Urinary bladder (tissue), 4 donors: ENCODE data around the gene TMSB15B. TPM values are rescaled to one million over a fixed set of nuclear protein-coding genes. Genes with fewer than 3 reads are reported as not detected.
"Not testable (repeated sequence)": the region's sequence is repeated elsewhere in the genome, so short reads cannot be mapped to it uniquely, and the experiment has no call there.

Experiments
- DNase-seq: peaks from one replicate; pipeline ENCODE4 v3.0.0-alpha.2; 2015; ENCODE audit errors: extremely low spot score
- H3K27ac ChIP-seq: one replicate; pipeline ENCODE4 v1.5.1; 2013; ENCODE audit warnings: low read depth, mild to moderate bottlenecking, moderate library complexity
- H3K36me3 ChIP-seq: one replicate; pipeline ENCODE4 v1.6.1; 2013; ENCODE audit warnings: mild to moderate bottlenecking, moderate library complexity; ENCODE audit not compliant: insufficient read depth
- H3K4me1 ChIP-seq: one replicate; pipeline ENCODE4 v1.6.1; 2013; ENCODE audit warnings: mild to moderate bottlenecking, moderate library complexity; ENCODE audit not compliant: insufficient read depth
- H3K4me3 ChIP-seq: one replicate; pipeline ENCODE4 v1.5.1; 2013; ENCODE audit warnings: low read depth, low read length
- WGBS: extraction: QIAGEN DNeasy Blood & Tissue Kit; methylation state at CpG from one replicate; pipeline ENCODE4 v1.1.7; 2013; 5-methylcytosine and 5-hydroxymethylcytosine counted together
- polyA plus RNA-seq: library from polyadenylated mRNA; stranded (reverse); fragments of 200-250 nt; gene quantifications from one replicate; pipeline ENCODE4 v1.2.3, GENCODE V29; 2013
- total RNA-seq: library from RNA; depleted of rRNA; stranded (reverse); fragments of >200 nt; gene quantifications from one replicate; pipeline ENCODE4 v1.2.3, GENCODE V29; 2014
- donor health status: healthy with polysubstance abuse.
- donor health status: healthy.

TMSB15B gene
- total and polyA plus RNA-seq, 2 donors = 9.3 to 18.6 TPM

DNA sequence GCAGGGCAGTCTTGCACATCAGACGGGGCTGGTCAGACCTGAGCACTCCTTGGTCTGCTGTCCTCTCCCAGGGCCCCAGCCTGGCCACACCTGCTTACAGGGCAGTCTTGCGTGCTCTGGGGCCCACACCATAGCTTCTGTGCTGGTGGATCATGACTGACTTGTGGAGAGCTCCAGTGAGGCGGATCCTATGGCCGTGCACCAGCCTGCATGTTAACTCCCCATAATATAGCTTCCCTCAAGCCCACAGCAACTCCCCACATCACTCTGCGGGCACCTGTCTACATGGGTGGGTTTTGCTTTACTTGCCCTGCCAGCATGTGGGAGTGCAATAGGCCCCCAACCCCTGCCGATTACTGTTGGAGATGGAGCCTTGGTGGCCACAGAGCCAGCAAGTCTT, 8.2 kb upstream of the TMSB15B start:
- no peaks in the 10 kb centered on the region for H3K4me1 ChIP-seq
- no peak for DNase-seq
- H3K4me3 ChIP-seq = no peak overlapping the region
- no peak overlapping the region for H3K27ac ChIP-seq
- WGBS = 97% methylated on average over 6 of the region's 6 CpGs
- H3K36me3 ChIP-seq = no peaks in the 10 kb centered on the region

DNA sequence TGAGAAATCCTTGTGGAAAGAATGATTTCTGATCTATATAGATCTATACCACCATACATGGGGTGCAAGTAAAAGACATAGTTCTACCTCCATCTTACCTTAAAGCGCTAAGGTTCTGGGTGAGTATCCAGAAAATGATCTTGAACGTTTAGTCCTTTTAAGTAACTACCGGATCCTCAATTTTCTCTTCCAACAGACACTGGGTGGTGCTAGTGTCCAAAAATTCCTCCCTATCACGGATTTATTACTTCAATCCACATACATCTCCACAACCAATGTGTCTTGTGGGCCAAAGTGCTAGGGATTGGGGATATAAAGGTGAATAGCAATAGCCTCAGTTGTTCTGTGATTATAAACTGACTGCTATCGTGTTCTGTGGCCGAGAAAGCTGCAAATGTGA, 1.8 kb upstream of the TMSB15B start:
- not testable (repeated sequence) for DNase-seq, H3K27ac ChIP-seq, H3K36me3 ChIP-seq, H3K4me1 ChIP-seq, H3K4me3 ChIP-seq
- WGBS = no CpG with 5 or more reads among the region's 6 CpGs

DNA sequence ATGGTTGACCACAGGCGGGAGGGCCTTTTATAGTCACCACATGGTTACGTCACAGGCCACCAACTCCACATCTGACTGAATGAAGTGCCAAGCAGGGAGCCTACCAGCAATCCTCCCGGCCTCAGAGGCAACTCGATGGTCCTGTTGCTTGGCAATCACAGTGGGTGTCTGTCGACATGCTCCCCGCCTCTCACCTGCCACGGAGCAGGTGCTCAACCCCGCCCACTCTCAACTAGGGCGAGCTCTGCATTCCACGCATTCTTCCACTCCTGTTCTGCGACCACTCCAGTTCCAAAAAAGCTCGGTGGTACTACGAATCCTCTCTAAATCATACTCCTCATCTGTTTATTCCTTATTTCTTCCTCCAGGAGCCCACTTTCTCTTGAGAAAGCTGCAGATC, 21.1 kb downstream of the TMSB15B start:
- H3K27ac ChIP-seq, DNase-seq: not testable (repeated sequence)

GRCh38 chrX:103999234-103999633, 36.8 kb downstream of the TMSB15B start:
- Histone ChIP-seq H3K36me3 (no peaks in the 10 kb centered on the region), H3K4me1 (no peaks in the 10 kb centered on the region), H3K4me3 (no peak overlapping the region), H3K27ac (no peak overlapping the region)
- WGBS = 56% methylated on average over 5 of the region's 5 CpGs
- DNase-seq = no peak

More for the DNA sequence above, 21.1 kb downstream of the TMSB15B start:
- not testable (repeated sequence) for H3K4me1 ChIP-seq, H3K4me3 ChIP-seq, H3K36me3 ChIP-seq
- no CpG with 5 or more reads among the region's 13 CpGs for WGBS

GRCh38 chrX:104008831-104009230, 46.4 kb downstream of the TMSB15B start:
- H3K4me3 ChIP-seq = no peak overlapping the region
- no peak overlapping the region for H3K27ac ChIP-seq
- no peaks in the 10 kb centered on the region for H3K36me3 ChIP-seq
- DNase-seq = no peak
- no peaks in the 10 kb centered on the region for H3K4me1 ChIP-seq
- 72% methylated on average over 5 of the region's 5 CpGs for WGBS

- DNase-seq = no peak
- Histone ChIP-seq H3K4me3 (no peak overlapping the region), H3K27ac (no peak overlapping the region), H3K4me1 (no peaks in the 10 kb centered on the region), H3K36me3 (no peaks in the 10 kb centered on the region)
- 96% methylated on average over 24 of the region's 24 CpGs for WGBS
These were observed 50.7 kb downstream of the TMSB15B start for GRCh38 chrX:104013158-104013557.

- no peak for DNase-seq
- 90% methylated on average over 20 of the region's 20 CpGs for WGBS
These were observed 51.2 kb downstream of the TMSB15B start, which contains the start of gene H2BW1 for GRCh38 chrX:104013606-104014005. TSS of gene H2BW1 (minus strand) at chrX:104013708. CDS start at chrX:104013576, 132 bp downstream.

DNA sequence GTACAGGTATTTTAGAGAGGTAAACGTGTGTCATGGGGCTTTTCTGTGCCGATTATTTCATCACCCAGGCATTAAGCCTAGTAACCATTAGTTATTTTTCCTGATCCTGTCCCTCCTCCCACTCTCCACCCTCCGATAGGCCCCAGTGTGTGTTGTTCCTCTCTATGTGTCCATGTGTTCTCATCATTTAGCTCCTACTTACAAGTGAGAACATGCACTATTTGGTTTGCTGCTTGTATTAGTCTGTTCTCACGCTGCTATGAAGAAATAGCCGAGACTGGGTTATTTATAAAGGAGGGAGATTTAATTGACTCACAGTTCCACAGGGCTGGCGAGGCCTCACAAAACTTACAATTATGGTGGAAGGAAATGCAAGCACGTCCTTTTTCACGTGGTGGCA, 53.1 kb downstream of the TMSB15B start:
- not testable (repeated sequence) for H3K4me1 ChIP-seq, H3K36me3 ChIP-seq, H3K4me3 ChIP-seq, DNase-seq, H3K27ac ChIP-seq
- WGBS = 69% methylated on average over 8 of the region's 8 CpGs

More at GRCh38 chrX:104013606-104014005, 51.2 kb downstream of the TMSB15B start, which contains the start of gene H2BW1:
- Histone ChIP-seq H3K4me3 (no peak within 1 kb of the TSS), H3K27ac (no peak within 1 kb of the TSS), H3K36me3 (no peaks in the 10 kb centered on the region), H3K4me1 (no peaks in the 10 kb centered on the region)

Other genes starting within 250 kb of the TMSB15B start
- gene PLP1, start 185.8 kb upstream of the TMSB15B start, total RNA-seq = 68.2 TPM
- gene PLP1, start 185.8 kb upstream of the TMSB15B start, polyA plus RNA-seq = 20.9 TPM
- 33.6 TPM for gene RAB9B, start 130.4 kb upstream of the TMSB15B start, total RNA-seq
- 16.2 TPM for gene RAB9B, start 130.4 kb upstream of the TMSB15B start, polyA plus RNA-seq
- not detected for gene H2BW1, start 51.1 kb downstream of the TMSB15B start, total RNA-seq
- gene H2BW1, start 51.1 kb downstream of the TMSB15B start, polyA plus RNA-seq = not detected
- not detected for gene H2BW2, start 77.3 kb downstream of the TMSB15B start, total RNA-seq
- gene H2BW2, start 77.3 kb downstream of the TMSB15B start, polyA plus RNA-seq = not detected
- gene TMSB15C, start 113.6 kb downstream of the TMSB15B start, total RNA-seq = 19.7 TPM
- gene TMSB15C, start 113.6 kb downstream of the TMSB15B start, polyA plus RNA-seq = 1.4 TPM
- gene ZCCHC18, start 149.9 kb downstream of the TMSB15B start, total RNA-seq = 3.3 TPM
- gene ZCCHC18, start 149.9 kb downstream of the TMSB15B start, polyA plus RNA-seq = 2.2 TPM
- 23.7 TPM for gene SLC25A53, start 194.4 kb downstream of the TMSB15B start, total RNA-seq
- gene SLC25A53, start 194.4 kb downstream of the TMSB15B start, polyA plus RNA-seq = 10.6 TPM
- 34.7 TPM for gene FAM199X, start 203.8 kb downstream of the TMSB15B start, total RNA-seq
- gene FAM199X, start 203.8 kb downstream of the TMSB15B start, polyA plus RNA-seq = 10.9 TPM